HPDE6-E6E7 (cell line): ENCODE measurements around the gene GDPD4.

ENCODE experiments used
- DNase-seq: peaks from one replicate; pipeline ENCODE4 v3.0.0; 2011; ENCODE audit warnings: missing footprints; ENCODE audit errors: extremely low spot score

GDPD4 gene

DNA sequence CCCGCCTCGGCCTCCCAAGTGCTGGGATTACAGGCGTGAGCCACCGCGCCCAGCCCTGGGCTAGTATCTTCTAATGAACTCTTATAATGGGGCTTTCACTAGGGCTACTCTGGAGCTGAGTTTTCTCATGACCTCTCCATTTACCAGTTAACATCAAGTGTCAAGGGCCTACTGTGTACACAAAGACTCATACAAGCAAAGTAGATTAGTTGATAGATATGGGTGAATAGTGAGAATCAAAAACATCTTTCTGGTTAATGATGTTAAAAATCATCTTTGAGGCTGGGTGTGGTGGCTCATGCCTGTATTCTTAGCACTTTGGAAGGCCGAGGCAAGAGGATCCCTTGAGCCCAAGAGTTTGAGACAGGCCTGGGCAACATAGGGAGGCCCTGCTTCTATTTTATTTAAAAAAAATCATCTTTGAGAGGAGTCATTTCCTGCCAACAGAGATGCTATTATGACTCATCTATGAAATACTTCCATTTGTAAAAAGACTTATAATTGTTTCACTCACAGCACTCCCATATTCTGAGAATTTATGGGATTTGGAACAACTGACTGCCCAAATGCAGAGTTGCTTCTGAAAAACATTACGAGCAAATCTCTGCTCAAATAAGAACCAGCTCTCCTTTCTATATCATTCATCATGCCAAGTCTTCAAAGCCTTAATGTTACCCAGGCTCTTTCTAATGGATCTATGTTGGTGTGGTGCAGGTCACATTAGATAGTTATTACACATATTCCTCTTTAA is 57.0 kb downstream of the GDPD4 start:
- no peak for DNase-seq

DNA sequence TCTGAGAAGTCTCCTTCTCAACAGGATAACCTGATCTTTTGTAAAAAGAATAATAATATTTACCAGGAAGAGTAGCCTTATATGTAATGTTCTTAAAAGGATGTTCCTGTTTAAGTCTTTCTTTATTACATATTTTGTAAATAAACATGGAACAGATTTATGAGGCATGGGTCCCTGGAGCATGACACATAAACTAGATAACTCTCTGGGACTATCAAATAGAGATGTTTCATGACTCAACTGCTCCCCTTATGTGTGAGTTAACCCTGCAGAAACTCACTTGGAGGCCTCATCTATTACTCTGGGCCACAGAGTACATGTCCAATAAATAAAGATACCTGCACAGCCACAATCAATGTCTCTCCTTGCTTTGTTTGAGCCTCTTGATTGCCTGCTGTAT is 64.6 kb downstream of the GDPD4 start:
- no peak for DNase-seq

DNA sequence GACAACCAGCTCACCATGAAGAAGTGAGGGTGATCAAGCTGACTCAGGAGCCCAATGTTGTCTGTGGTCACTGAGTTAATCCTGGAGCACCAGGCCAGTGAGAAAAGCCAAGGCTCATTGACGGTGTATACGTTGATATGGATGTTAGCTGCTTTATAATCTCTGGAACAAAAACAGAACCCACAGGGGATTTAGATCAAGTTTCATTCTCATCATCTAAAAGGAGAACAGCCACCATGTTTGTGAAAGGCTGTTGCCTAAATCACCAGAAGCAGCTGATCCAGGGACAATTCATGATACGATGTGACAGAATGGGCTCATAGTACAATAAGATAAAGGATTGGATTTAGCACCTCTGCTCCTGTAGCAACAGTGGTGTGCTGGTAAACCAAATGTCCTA is 68.5 kb downstream of the GDPD4 start:
- no peak for DNase-seq

DNA sequence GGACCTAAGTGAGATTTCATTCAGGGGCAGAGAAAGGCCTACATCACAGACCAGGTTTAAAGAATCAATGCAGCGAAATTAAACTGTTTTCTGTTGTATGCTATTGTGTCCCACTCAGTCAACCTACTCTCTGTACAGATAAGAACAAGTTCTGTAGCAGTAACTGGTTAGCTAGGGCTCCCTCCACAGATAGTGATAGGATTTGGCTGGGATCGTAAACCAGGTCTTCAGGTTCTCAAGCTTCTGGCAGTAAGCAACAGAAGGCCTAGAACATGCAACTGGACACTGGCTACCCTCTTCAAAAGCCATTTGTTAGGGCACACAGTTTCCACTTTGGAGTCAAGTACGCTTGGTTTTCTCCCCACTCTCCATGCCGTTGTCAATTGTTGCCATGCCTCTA is 69.2 kb downstream of the GDPD4 start:
- no peak for DNase-seq

DNA sequence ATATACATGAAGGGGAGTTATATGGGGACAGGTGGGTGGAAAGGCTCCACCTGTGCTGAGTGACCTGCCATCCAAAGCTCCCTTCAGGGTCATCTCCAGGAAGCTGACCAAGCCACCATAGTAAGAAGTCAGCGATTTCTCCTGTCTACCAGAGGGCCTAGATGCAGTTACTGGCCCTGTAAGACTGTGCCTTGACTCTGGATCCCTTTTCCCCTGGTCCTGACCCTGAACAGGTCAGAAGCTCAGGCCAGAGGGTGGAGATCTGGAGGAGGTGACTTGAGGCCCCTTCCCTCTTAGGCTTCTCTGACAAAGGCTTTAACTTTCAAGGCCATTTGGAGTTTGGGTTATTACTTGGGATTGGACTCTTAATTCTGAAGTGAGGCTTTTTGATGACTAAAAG is 69.7 kb downstream of the GDPD4 start:
- DNase-seq, result no peak

DNA sequence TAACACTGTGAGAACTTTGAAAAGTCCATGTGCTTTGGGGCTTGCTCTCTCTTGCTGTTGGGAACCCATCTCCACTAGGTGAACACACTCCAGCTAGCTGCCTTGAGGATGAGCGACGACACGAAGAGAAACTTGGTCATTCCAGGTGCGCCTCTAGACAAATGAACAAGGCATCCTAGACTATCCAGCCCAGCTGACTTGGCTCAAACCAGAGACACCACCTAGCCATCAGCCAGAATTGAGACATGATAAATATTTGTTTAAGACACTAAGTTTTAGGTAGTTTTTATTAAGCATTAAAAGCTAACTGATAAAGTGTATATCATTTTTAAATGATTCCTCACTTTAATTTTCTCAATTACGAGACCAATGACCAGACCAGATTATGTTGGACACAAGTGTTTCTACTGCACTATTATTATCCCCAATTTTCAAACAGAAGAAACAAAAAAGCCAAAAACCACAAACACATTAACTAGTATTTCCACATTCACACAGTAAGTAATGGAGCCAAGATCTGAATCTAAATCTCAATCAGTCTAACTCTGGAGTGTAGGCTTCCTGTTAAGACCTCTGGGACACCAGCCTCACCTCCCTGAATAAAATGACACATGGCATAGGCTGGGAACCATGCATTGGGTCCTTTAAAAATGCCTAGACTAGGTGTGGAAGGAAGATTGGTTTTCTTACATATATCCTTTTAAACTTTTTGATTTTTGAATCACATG is 70.4 kb downstream of the GDPD4 start:
- DNase-seq, result no peak

DNA sequence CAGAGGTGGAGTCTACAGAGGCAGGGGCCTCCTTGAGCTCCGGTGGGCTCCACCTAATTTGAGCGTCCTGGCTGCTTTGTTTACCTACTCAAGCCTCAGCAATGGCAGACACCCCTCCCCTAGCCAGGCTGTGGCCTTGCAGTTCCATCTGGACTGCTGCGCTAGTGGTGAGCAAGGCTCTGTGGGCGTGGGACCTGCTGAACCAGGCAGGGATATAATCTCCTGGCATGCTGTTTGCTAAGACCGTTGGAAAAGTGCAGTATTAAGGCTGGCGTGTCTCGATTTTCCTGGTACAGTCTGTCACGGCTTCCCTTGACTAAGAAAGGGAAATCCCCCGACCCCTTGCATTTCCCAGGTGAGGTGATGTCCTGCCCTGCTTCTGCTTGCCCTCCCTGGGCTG is 77.7 kb downstream of the GDPD4 start:
- no peak for DNase-seq

DNA sequence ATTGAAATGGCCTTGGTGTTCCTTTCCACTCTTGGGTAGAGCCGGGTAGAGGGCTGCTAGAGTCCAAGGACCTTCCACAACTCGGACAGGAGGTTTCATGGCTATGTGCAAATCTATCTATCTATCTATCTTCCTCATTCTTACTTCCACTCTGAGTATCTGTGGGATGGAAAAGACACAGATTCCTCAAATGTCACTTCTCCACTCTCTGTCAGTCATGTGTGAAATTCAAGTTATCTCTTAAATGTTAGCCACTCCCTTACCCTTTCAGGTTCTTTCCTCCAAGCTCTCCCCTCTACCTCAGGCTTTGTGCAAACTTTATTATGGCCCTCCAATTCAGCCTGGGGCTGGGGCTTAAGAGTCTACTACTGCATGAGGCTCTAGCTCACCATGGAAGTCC is 84.3 kb downstream of the GDPD4 start:
- DNase-seq, result no peak

DNA sequence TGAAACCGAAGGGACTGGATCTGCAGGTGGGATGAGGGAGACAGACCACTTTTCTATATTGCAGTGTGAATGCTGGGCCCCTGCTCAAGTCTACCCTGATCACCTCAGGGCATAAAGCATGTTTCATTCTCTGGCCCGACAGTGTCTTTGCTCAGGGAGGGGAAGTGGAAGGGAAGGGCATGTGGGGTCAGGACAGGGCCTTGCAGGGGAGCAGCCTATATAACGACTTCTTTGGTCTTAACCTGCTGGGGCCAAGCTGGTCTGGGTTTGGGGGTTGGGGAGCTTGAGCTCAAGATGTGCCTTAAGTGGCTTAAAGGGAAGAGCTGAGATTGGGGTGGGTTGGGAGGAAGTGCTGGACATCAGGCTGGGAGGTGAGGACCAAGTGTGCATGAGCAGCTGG is 86.4 kb downstream of the GDPD4 start:
- no peak for DNase-seq

DNA sequence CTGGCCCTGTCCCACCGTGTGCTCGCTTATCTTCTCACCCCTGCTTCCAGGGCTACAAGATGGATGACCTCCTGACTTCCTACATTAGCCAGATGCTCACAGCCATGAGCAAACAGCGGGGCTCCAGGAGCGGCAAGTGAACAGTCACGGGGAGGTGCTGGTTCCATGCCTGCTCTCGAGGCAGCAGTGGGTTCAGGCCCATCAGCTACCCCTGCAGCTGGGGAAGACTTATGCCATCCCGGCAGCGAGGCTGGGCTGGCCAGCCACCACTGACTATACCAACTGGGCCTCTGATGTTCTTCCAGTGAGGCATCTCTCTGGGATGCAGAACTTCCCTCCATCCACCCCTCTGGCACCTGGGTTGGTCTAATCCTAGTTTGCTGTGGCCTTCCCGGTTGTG is 86.9 kb downstream of the GDPD4 start:
- DNase-seq, result no peak

DNA sequence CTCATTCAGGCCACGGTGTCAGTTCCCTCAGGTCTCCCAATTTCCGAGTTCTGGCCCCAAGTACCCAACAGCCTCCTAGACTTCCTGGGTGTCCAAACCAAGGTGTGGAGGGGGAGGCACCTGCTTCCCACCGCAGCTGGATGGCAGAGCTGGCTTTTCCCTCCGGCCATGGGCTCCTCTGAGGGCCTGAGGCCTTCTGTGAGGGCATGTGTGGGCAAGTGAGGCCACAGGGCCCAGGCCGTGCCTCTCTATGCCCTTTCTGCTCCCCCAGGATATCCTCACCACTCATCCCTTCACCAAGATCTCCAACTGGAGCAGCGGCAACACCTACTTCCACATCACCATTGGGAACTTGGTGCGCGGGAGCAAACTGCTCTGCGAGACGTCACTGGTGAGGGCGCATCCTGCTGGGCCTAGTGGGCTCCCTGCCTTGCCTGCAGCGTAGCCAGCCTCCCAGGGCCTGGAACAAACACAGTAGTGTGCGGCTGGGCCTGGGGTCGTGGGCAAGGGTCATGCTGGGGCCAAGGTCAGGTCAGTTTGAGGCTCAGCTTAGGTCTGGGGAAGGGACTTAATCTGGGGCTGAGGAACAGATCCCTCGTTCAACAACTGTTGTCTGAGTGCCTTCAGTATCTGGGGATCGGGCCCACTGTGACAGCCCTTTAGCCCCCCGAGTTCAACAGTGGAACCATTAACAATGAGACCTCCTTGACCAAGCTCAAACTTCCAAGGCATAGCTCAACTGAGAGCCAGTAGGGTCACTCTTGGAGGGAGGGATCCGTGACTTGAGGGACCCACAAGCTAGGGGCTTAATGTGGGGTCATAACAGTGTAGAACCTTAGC is 87.7 kb downstream of the GDPD4 start:
- no peak for DNase-seq

DNA sequence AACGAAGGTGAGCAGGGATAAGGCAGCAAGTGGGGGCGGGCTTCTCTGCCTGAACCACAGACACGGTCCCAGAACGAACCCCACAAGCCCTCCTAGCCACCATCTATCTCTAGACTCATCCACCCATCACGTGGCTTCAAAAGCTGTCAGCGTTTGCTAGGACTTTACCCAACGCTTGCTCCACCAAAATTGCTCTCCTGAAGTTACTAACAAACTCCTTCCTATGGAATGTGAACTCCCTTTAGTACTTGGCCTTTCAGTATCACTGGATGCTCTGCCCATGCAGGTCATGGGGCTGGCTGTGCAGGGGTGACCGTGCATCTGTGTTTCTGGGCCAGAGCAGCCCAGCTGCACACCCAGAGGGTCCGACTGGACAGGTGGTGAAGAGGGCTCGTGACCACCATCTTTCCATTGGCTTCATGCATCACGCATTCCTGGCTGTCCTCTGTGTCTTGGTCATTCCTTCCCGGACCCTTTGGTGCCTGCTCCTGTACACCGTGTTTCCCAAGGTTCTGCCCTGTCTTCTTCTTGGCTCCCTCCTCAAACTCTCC is 88.4 kb downstream of the GDPD4 start:
- no peak for DNase-seq

DNA sequence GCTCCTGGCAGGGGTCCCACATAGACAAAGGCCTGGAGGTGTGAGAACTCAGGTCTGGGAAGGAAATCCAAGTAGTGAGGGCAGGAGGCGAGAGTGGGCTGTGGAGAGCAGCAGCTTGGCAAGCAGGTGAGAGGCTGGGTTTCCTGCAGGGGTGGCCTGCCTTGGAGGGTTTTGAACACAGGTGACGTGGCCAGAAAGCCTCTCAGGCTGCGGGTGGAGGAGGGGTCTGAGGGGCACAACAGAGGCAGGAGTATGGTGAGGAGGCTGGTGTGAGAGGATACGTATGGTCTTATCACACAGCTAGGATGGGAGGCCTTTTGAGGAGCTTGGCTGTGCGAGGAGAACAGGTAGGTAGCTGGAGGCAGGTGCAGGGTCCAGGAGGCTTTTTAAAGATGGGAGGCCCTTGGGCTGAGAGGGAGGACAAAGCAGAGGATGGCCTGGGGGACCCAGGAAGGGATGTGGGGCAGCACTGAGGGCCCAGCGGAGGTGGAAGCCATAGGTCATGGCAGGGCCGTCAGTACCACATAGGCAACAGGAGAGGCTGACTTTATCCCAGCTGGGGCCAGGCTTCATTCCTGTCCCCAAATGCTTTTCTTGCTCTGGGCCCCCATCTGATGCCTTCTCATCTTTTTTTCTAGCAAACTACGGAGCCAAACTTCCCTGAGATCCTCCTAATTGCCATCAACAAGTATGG is 89.0 kb downstream of the GDPD4 start:
- no peak for DNase-seq

DNA sequence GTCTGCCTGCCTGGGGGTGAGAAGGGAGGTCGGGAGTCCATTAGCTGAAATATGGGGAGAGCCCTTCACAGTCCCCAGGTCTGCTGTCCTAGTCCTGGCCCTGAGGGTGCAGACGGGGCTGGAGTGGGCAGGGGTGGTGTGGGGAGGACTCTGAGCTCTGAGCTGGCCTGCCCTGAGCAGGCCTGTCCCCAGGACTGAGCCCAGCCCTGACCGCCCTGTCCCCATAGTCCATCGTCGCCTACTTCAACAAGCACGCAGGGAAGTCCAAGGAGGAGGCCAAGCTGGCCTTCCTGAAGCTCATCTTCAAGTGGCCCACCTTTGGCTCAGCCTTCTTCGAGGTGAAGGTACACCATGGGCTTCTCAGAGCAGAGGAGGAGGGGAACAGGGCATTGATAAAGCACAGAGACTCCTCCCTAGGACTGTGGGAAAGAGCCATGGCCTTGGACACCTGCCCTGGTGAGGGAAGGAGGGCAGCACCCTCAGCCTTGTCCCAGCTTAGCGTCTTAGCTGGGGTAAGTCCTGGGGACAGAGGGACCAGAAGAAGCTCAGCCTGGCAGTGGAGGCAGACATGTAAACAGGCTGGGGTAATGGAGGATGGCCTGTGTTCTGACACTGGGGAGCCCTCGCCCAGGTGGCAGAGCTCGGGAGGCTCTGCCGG is 89.8 kb downstream of the GDPD4 start:
- DNase-seq, result no peak

DNA sequence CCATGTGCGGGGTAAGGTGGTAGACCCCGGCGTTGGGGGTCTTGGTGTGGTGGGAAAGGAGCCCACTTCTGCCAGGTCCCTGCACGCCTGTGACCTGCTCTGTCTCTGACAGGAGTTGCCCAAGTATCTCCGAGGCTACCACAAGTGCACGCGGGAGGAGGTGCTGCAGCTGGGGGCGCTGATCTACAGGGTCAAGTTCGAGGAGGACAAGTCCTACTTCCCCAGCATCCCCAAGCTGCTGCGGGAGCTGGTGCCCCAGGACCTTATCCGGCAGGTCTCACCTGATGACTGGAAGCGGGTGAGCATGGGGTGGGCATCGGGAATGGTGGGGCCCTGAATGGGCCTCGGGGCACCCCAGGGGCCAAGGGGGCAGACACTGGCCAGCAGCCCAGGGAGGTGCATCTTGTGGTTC is 90.4 kb downstream of the GDPD4 start:
- no peak for DNase-seq

DNA sequence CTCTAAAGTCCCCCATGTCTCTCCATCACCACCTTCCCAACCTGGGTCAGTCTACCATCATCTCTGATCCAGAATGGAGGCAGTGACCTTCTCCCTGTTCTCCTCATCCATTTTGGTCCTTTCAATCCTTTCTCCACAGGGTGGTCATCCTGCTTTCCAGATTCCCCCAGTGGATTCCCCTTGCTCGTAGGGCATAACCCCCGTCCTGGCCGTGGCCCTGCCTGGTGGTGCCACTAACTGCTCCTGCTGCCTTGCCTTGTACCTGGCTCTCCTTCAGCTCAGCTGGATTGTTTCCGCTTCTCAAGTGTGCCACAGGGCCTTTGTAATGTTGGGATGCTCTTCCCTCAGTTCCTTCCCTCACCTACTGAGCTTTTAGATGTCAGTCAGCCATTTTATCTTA is 91.8 kb downstream of the GDPD4 start:
- no peak for DNase-seq

DNA sequence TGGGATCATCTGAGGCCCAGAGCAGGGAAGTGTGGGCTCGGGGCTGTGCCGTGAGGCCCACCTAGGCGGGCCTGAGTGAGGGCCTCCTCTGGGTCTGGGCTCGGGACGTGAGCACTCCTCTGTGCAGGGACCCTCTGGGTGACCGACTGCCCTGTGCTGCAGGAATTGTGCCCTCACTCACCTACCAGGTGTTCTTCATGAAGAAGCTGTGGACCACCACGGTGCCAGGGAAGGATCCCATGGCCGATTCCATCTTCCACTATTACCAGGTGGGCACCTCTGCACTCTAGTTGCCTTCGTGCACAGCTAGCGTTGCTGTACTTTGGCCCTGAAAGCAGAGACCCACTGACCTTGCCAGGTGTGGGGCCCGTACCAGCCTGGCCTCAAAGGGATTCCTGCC is 93.0 kb downstream of the GDPD4 start:
- no peak for DNase-seq

DNA sequence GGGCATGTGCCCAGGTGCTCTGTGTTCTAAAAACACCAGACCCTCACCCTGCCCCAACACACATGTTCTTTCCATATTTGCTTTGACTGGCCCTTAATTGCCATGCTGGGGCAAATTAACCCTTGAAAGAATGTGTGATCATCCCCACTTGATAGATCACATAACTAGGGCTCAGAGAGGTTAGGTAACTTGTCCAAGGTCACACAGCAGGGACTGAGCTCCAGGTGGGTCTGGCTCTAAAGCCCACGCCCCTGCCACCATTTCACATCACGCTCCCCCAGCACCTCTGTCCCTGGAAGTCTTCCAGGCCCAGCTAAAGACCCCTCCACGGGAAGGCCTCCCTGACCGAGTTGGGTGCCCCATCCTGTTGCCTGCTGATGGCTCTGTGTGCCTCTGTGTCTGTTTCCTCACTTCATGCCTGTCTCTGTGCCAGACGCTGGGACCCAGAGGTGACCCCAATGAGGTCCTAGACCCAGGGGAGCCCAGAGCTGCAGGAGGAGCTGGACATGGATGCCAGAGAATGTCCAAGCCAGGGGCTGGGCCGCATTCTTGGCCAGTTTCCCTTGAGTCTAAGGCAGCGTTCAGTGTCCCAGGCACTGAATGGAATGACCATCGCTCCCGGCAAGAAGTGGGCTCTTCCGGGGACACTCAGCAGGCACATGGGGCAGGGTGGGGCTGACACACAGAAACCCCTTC is 93.7 kb downstream of the GDPD4 start:
- no peak for DNase-seq

DNA sequence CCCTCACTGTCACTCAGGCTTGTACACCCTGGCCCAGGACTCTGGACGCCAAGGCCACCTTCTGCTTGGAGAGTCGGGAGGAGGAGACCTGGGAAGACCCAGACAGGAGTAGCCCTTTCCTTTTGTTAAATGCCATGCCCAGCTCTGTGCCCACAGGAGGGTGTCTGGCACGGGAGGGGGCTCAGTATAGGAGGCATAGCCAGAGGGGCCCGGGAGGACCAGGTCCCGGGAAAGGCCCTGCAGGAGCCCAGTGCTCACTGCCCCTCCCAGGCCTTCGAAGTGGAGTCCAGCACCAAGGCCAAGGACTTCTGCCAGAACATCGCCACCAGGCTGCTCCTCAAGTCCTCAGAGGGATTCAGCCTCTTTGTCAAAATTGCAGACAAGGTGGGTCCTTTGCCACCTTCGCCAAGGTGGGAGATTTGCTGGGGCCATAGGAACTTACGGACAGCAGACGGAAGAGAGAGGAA is 94.4 kb downstream of the GDPD4 start:
- DNase-seq, result no peak

DNA sequence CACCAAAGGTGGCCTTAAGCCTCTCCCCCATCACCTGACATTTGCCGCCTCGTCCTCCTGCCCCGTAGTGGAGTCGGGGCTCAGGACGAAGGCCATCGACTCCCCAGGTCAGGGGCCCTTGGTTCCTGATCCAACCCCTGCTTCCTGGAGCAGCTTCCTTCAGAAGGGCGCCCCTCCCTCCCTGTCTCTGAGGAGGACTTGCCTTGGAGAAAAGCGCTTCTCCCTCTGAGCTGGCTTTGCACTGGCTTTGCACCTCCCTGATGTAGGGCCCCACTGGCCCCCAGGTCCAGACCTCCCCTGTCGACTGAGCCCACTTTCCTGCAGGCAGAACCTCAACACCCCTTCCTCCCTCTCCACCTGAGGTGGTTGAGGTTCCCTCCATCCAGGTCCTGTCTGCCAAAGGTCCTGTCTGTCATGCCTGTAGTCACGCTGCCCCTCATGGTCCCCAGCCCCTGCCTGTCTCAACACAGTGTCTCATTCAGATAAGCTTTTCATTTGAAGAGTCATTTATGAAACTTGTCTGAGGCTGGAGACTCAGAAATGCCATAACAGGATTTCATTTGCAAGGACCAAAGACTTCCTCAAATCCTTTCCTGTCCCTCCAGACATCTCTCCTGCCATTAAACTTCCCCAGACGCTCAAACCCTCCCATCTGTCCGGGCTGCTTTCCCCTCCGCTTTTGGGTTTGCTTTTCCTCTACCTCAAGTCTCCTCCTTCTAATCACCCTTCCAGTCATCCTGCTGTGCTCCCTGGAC is 95.0 kb downstream of the GDPD4 start:
- DNase-seq, result no peak
